ENCODE results near the gene KCTD17.
"Not testable (repeated sequence)": the region's sequence is repeated elsewhere in the genome, so short reads cannot be mapped to it uniquely, and the experiment has no call there.

The KCTD17 gene

DNA sequence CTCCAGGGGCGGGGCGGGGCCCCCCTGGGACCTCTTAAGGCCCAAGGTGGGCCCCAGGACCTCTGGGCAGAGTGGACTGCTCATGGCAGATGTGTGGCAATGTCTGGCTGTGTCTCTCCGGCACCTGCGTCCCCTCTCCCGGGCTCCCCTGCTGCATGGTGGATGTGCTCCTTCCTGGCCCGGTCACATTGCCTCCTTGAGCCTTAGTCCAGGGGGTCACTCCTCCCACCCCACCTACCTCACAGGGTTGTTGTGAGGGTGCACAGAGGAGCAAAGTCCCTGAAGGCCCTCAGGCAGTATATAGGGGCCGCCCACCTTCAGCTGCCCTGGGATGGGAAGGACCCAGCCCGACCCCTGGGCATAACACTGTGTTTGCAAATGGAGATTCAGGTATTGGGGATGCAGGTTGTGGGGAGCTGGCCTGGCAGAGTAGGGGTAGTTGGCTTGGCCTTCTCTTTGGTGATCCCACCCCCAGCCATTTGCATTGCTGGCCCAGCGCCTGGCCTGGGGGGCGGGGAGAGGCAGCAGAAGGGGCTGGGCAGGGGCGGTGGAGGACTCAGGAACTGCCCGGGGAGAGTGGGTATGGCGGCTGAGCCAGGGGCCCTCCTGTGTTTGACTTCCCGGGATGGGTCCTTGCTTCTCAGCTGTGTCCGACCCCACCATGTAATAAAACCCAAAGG, 11.3 kb downstream of the KCTD17 start:
- no peak for DNase-seq

DNA sequence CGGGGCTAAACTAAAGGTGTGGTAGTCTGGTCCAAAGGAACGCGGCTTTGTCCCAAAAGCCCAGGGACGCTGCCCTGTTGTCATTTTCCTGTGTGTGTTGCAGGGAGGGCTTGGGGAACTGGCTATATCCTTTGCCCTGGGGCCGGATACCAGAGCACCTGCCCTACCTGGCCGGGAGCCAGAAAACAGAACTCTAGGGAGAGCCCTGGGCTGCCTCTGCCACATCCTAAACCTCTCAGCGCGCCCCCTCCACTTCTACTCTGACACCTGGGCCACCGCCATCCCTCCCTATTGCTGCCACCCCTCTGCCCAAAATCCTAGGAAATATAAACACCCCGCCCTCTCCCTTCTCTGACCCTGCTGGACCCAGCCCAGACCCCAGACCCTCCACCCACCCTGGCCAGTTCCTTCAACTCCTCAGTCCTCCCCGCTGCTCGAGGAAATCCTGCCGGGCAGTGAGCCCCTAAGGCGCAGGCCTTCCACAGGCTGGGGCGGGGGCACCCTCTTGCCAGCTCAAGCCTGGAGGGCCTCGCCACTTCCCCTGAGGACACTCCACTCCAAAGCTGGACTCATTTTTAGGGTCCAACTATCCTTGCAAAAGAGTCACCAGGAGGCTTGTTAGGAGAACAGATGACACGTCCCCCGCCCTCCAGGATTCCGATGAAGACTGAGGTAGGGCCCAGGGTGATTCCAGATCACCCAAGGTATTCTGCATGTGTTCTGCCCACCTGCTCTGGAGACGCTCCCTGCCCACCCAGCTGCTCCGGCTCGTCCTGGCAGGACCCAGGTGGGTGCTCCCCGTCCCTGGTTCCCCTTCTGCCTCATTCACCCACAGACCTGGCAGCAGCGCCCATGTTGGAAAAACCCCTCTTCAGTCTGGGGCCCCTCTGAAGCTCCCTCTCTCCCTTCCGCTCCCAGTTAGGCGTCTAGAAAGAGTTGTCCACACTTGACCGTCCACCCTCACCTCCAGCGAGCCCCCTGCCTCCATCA, 12.2 kb downstream of the KCTD17 start:
- DNase-seq, result no peak

DNA sequence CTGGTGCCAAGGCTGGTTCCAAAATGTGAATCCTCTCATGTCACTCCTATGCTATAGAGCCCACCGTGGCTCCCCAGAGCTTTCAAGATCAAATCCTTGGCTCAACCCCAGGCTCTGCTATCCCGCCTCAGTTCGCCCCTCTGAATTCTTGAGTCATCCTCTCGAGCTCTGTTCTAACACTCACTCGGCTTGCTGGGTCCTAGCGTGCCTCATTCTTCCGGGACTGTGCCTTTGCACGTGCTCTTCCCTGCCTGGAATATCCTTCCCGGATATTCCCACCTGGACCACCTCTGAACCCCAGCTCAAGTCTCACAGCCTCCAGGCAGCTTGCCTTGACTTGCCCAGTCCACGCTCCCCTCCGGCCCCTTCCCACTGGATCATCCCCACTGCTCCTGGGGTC, 13.0 kb downstream of the KCTD17 start:
- no peak for DNase-seq

DNA sequence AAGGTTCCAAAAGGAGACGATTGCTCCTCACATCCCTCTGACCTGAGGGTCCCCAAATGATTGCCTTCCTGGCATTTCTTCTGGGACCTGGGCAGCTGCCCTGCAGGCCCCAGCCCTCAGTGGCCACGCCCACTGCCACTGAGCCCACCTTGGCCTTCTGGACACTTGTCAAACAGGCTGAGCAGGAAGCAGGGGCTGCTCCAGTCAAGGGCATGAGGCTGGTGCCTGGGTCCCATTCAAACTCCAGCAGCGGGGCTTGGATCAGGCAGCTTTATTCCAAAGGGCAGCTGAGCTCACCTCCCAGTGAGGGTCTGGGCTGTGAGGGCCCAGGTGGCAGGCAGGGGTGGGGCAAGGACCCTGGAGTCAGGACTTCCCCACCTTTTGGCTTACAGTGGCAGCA, 13.6 kb downstream of the KCTD17 start:
- no peak for DNase-seq

DNA sequence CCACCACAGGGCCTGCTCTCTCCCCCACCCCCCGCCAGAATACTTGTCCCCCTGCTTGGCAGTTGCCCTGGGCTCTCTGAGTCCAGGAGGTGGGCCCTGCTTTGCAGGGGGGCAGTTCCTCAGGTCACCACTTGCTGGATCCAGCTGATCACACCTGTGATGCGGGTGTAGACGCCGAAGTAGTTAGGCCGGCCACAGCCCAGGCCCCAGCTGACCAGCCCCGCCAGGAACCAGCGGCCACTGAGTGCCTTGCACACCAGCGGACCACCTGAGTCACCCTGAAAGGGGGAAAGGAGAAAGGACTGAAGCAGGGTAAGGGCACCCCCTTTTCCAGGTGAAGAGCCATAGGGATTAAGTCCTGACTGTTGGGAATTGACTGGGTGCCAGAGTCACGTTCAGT, 14.4 kb downstream of the KCTD17 start:
- DNase-seq, result no peak

DNA sequence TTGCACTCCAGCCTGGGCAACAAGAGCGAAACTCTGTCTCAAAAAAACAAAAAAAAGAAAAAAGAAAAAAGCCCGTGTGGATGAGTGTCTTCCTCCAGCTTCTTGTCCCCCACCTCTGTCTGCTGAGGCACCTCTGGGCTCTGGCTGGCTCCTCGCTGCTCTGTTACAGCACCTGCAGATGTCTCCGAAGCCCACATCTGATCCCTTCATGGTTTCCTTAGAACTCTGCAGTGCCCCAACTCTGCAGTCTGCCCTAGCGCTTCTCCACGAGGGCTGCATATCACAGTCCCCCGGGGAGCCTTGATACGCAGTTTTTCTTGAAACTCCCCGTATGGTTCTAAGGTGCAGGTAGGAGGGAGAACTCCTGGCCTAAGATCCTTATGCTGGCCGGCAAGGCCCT, 15.9 kb downstream of the KCTD17 start:
- no peak for DNase-seq

DNA sequence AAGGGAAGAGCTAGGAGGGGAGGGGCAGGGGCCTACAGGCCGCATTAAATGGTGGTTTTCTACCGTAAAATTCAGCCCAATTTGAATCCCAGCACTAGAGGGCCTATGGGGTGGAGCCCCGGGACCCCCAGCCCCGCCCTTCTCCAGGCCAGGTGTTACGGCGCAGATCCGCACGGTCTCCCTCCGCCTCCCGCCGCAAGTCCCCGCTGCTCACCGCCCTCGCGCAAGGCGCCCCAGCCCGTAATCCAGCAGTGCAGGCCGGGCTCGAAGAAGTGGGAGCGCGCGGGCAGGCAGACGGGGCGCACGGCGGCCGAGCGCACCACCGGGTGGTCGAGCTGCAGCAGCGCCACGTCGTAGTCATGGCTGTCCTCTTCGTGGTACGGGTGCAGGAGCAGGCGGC, 17.3 kb downstream of the KCTD17 start:
- no peak for DNase-seq

DNA sequence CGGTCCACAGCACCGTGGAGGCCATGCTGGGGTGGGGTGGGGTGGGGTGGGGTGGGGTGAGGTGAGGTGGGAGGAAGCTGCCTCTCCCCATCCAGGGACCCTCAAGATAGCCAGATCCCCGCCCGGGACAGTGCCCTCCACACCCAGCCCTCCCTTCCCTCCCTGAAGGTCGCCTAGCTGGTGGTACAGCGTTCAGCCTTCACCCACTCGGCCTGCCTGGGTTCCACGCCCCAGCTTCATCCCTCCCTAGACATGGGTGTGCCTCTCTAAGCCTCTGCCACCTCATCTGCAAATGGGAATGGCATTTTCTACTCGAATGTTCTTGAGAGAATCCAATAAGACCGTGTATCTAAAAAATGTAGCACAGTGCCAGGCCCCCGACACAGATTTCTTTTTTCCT, 17.8 kb downstream of the KCTD17 start:
- no peak for DNase-seq

DNA sequence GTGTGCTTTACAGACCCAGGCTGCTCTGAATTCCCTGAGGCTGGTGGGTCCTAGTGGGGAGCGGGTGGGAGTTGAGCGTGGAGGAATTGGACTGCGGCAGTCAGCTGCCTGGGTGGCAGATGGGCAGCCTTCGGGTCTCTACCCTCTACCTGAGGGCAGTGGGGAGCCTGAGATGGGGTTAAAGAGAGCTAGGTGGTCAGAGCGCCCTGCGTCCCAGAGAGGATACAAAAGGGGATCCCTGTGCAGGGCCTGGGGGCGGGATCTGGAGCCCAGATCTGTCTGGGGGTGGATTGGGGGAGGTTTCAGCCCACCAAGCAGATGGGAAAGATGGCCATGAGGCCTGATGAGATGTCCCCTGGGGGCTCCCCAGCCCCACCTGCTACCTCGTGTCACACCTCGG, 18.2 kb downstream of the KCTD17 start:
- DNase-seq, result no peak

DNA sequence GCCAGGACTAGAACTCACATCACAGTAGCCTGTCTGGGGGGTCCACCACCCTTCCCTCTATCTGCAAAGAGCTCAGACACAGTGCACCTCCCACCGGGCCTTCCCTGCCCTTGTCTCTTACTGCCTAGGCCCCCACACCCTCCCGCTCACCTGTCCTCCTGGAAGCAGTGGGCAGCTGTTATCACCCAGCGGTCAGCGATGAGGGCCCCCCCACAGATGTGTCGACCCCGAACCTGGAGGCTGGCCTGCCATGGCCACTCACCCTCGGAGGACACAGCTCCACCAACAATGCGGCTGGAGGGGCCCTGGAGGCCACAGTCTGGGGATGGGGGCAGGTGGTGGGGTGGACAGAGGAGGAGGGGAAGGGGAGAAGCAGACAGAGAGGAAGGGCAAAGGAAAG, 18.8 kb downstream of the KCTD17 start:
- no peak for DNase-seq

DNA sequence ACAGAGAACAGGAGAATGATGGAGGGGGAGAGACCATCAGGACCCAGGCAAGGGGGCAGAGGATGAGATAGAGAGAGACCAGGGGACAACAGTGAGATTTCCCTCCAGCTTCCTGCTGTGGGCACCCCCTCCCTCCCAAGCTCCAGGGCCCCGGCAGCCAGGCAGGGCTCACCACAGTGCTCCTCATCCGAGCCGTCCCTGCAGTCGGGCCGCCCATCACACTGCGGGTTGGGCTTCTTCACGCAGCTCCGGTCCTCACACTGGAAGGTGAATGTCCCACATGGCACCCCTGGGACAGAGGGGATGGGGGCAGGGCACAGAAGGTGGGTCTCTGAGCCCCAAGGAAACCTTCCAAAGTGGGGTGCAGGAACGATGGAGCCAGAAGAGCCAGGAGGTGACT, 19.2 kb downstream of the KCTD17 start:
- DNase-seq, result no peak

DNA sequence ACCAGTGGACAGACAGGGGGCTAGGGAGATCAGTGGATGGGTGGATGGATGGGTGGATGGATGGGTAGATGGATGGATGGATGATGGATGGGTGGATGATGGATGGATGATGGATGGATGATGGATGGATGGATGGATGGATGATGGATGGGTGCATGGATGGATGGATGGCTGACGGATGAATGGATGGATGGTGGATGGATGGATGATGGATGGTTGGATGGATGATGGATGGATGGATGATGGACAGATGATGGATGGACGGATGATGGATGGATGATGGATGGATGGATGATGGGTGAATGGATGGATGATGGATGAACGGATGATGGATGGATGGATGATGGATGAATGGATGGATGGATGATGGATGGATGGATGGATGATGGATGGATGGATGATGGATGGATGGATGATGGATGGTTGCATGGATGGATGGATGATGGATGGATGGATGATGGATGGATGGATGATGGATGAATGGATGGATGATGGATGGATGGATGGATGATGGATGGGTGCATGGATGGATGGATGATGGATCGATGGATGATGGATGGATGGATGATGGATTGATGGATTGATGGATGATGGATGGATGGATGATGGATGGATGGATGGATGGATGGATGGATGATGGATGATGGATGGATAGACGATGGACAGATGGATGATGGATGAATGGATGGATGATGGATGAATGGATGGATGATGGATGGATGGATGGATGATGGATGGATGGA, 20.5 kb downstream of the KCTD17 start:
- DNase-seq, result not testable (repeated sequence)

DNA sequence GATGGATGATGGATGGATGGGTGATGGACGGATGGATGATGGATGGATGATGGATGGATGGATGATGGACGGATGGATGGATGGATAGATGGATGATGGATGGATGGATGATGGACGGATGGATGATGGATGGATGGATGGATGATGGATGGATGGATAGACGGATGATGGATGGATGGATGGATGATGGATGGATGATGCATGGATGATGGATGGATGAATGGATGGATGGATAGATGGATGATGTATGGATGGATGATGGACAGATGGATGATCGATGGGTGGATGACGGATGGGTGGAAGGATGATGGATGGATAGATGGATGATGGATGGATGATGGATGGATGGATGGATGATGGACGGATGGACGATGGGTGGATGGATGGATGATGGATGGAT, 21.1 kb downstream of the KCTD17 start:
- no peak for DNase-seq

DNA sequence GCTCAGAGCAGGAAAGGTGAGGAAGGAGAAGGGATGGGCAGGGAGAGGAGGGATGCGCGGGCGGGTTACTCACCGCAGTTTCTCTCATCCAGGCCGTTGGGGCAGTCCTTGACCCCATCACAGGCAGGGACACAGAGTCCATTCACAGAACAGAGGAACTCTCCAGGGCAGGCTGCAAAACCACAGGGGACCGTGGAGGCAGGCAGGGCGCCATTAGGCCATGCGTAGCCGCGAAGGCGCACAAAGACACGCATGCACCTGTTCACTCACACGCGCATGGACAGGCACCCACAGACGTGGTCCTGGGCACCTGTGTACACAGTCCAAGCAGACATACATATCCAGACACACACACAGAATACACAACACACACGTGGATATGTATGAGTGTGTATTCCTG, 23.0 kb downstream of the KCTD17 start:
- DNase-seq, result no peak

DNA sequence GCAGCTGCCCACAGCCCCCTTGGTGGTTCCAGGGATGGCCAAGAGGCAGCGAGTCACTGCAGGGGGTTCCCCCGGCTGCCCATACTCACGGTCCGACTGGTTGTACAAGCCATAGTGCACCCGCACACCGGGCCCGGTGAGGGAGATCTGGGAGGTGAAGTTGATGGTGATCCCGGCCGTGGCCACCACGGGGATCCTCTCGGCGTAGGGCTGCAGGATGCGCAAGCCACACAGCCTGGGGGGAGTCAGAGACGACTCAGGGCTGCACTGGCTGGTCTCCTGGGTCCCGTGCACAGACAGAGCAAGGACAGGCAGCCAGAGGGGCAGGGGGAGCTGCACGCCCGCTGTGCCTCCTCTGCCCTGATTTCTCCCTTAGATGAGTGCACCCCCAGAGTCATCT, 23.5 kb downstream of the KCTD17 start:
- DNase-seq, result no peak

DNA sequence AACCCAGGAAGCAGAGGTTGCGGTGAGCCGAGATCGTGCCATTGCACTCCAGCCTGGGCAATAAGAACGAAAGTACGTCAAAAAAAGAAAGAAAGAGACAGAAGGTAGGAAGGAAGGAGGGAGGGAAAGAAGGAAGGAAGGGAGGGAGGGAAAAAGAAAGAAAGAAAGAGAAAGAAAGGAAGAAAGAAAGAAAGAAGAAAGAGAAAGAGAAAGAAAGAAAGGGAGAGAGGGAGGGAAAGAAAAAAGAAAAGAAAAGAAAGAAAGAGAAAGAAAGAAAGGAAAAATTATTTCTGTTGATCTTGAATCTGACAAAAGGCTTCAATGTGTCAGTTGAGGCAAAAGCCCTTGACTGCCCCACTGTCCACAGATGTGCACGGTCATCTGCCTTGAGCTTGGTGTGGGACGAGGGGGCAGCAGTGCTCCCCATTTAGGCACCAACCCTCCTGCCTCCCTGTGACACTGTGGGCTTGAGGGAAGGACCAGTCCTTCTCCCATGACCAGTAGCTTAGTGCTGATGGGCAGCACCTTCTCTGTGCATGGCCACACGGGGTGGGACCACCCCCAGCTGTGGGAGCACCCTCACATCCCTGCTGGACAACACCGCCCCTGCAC, 24.4 kb downstream of the KCTD17 start:
- no peak for DNase-seq

DNA sequence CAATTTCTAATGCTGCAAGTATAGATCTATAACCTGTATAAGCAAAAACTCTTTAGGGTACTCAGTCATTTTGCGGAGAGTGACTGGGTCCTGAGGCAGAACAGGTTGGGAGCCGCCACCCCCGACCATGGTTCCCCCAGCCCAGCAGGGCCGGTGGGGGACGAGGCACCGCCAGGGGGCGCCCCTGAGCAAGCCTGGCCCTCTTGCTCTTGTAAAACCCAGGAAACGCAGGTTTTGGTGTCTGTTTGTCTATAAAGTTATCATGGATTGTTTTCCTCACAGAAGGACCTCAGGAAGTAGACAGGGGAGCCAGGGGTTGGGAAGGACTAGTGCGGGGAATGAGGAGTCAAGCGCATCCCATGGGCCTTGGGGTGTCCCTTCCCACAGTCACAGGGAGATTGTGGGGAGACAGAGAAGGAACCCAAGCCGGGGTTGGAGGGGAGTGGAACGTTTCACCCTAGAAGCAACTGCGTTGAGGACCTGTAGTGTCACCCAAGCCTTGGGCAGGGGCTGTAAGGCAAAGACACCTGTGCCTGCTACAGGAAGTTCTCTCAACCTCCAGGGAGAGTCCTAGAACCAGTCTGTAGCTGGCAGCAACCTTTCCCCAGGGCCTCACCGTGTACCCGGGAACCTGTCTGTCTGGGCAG, 26.4 kb downstream of the KCTD17 start:
- peak; percentile 100 for DNase-seq

DNA sequence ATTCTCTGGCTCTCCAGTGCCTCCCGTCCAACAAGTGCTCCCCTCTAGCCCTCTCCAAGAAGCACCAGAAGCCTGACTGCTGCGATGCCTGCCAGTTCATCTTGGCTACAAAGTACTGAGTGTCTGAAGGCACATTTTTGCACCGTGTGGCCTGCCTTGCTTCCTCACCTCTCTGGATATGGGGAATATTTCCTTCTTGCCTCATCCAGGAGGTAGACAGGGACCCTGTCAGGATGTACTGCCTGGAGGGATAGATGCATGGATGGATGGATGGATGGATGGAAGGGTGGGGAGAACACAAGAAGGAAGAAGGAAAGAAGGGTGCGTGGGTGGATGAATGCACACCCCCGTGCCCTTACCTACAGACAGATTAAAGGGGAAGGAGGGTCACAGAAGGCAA, 27.6 kb downstream of the KCTD17 start:
- no peak for DNase-seq

DNA sequence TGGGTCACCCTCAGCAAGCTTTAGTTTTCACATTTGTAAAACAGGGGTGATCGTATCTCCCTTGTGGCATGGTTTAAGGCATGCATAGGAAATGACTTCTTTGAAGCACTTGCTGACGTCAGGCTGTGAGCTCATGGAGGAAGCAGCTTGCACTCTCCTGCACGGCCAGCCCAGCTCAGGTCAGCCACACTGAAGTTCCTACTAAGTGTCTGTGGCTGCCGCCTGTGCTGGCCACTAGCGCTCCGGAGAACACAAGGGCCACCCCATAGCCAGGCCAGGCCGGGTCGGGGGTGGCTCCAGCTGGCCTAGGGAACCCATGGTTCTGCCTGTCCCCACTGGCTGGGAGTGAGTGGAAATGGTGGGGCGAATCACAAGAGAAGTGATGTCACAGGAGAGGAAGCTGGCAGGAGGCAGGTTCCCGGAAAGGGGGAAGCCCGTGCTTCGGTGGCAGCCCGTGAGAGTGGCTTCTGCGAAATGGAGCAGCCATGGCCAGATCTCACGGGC, 28.2 kb downstream of the KCTD17 start:
- peak; percentile 90 for DNase-seq

DNA sequence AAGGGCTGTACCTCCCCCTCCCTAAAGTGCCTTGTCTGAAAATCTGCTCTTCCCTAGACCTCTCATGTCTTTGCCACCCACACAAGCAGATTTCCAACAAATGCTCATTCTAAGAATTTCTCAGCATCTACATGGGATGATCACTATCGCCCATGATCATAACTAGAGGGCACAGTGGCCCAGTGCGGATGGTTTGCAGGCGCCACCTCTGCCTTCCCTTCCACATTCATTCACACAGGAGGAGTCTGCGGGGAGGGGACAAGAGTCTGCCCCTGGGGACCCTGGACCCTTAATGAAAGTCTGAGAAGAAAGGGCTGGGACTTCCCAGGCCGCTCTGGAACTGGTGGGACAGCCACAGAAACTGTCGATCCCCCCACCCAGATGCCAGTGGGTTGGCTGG, 28.9 kb downstream of the KCTD17 start:
- peak; percentile 75 for DNase-seq

DNA sequence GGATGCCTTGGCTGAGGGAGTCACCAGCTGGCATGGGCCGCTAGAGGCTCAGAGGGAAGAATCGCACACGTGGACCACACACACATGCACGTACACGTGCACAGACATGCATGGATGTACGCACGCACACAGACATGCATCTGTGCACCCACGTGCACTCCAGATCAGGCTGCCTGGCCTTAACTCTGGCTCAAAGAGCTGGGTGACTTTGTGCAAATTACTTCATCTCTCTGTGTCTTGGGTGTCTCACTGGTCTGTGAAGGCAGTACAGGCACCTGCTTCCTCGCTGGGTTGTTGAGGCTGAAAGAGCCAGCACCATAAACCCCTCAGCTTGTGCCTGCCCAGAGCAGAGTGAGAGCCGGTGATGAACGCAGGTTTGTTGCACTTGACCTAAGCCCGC, 29.3 kb downstream of the KCTD17 start:
- no peak for DNase-seq

DNA sequence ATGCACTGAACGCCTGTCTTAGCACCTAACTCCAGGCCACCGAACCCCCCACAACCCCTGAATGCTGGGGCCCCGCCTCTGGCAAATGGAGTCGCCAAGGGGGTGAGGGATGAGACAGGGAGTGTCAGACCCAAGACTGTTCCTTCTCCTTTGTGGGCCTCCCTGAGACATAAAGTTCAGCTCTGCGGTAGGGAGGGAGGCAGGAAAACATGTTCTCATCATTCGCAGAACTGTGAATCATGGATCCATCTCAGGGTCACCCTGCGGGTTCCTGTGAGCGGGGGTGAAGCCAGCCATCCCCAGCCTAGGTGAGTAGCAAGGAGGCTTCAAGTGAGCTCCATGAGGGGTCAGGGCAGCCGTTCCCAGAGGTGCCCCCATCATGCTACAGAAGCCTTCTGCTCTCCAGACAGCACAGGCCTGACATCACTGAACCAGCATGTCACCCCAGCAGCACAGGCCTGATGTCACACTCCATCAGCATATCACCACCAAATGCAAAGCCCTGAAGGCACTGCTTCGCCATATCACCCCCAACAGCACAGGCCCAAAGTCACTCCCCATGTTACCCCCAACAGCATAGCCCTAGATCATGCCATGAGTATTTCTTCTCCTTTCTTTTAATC, 30.8 kb downstream of the KCTD17 start:
- peak; percentile 74 for DNase-seq
